Gastroesophageal sphincter (tissue), 4 donors: ENCODE measurements around the gene STXBP4. TPM values are rescaled to one million over a fixed set of nuclear protein-coding genes. Genes with fewer than 3 reads are reported as not detected.

Experiments used
- ATAC-seq: fragments of 150-250 bp; one replicate; pipeline ENCODE4 v1.9.1; 2016; ENCODE audit warnings: mild to moderate bottlenecking, moderate library complexity
- H3K27ac ChIP-seq, 4 donors: fragments of 200-600 bp; sonication (generic) in 3 of 4; 1 replicate in 3 of 4; 2 replicates in 1 of 4; pipeline ENCODE4 v1.5.1; 2016 to 2019
- H3K27me3 ChIP-seq: fragments of 200-600 bp; sonication (generic); one replicate; pipeline ENCODE4 v1.5.1; 2019
- H3K36me3 ChIP-seq, 2 donors: fragments of 200-600 bp; sonication (generic); one replicate each; pipeline ENCODE4 v1.5.1; 2019; ENCODE audit warnings: control low read depth in 1 of 2
- H3K4me1 ChIP-seq, 3 donors: fragments of 200-600 bp; sonication (generic); 1 replicate in 2 of 3; 2 replicates in 1 of 3; pipeline ENCODE4 v1.5.1; 2016 to 2019; ENCODE audit warnings: control low read depth in 2 of 3
- H3K4me3 ChIP-seq, 2 donors: fragments of 200-600 bp; sonication (generic); one replicate each; pipeline ENCODE4 v1.5.1; 2019; ENCODE audit warnings: mild to moderate bottlenecking in 1 of 2, moderate library complexity in 1 of 2
- H3K9me3 ChIP-seq, 3 donors: fragments of 200-600 bp; sonication (generic); one replicate each; pipeline ENCODE4 v1.5.1; 2017 to 2019; ENCODE audit warnings: control low read depth in 2 of 3
- CTCF ChIP-seq, 4 experiments: fragments of 200-600 bp in 2 of 4; fragments of 450-650 bp in 2 of 4; sonication (generic) in 1 of 4; IDR thresholded peaks; one replicate each; pipeline ENCODE4 v1.5.1; 2017 to 2019; ENCODE audit warnings: antibody characterized with exemption in 4 of 4, mild to moderate bottlenecking in 2 of 4, moderate library complexity in 2 of 4
- EP300 ChIP-seq: sonication (generic); formaldehyde crosslinking; IDR thresholded peaks from one replicate; pipeline ENCODE4 v1.6.1; 2017; ENCODE audit warnings: antibody characterized with exemption, mild to moderate bottlenecking
- POLR2A ChIP-seq, 2 donors: fragments of 450-650 bp; IDR thresholded peaks; one replicate each; pipeline ENCODE4 v1.6.1; 2017; ENCODE audit warnings: antibody characterized with exemption in 2 of 2, mild to moderate bottlenecking in 2 of 2, moderate library complexity in 1 of 2
- POLR2AphosphoS5 ChIP-seq: sonication (generic); formaldehyde crosslinking; IDR thresholded peaks from one replicate; pipeline ENCODE4 v1.6.1; 2017; ENCODE audit warnings: antibody characterized with exemption
- WGBS, 2 donors: methylation state at CpG; one replicate each; pipeline ENCODE4 v1.1.5; 2018; ENCODE audit warnings: low coverage in 1 of 2; 5-methylcytosine and 5-hydroxymethylcytosine counted together
- total RNA-seq, 4 donors: library from RNA; depleted of rRNA; stranded (reverse); fragments of >200 nt; gene quantifications; one replicate each; pipeline ENCODE4 v1.1.0, GENCODE V29; 2016

The STXBP4 gene
- total RNA-seq, 4 donors from 2014 or later, result 12.2 to 29.7 (median 16.2) TPM

GRCh38 chr17:54967621-54968261, 824 bp upstream of the STXBP4 start:
- TF ChIP-seq POLR2AphosphoS5 (no peak), POLR2A (IDR thresholded peaks at IDR 0.05) (no peak), EP300 (no peak), CTCF (IDR thresholded peaks at IDR 0.05) (no peak)
- Histone ChIP-seq H3K4me1 (peaks cover 3 to 36% (median 11%) of the 10 kb centered on the region in 3 donors), H3K4me3 (peak overlapping the region; percentile 48 to 83), H3K27ac (peak overlapping the region; percentile 2 to 91 (median 88)), H3K36me3 (peaks cover 2 to 30% of the 10 kb centered on the region in 2 donors), H3K9me3 (no peaks in the 10 kb centered on the region), H3K27me3 (no peaks in the 10 kb centered on the region)
- 0 to 1% methylated on average over 9 to 14 of the region's 21 CpGs for WGBS, 2 donors
- no peak for ATAC-seq

GRCh38 chr17:54968988-54969332, 395 bp downstream of the STXBP4 start:
- no peak for TF ChIP-seq EP300
- TF ChIP-seq CTCF (IDR thresholded peaks at IDR 0.05), result no peak
- no peak for TF ChIP-seq POLR2A (IDR thresholded peaks at IDR 0.05)
- no peak for TF ChIP-seq POLR2AphosphoS5
- Histone ChIP-seq H3K36me3 (peaks cover 0 to 18% of the 10 kb centered on the region in 2 donors), H3K4me1 (peaks cover 3 to 40% (median 11%) of the 10 kb centered on the region in 3 donors), H3K27me3 (no peaks in the 10 kb centered on the region), H3K27ac (peak overlapping the region; percentile 84 to 91 (median 91)), H3K4me3 (peak overlapping the region; percentile 48 to 83), H3K9me3 (no peaks in the 10 kb centered on the region)
- WGBS, 2 donors, result 0% methylated on average over 3 to 6 of the region's 13 CpGs
- ATAC-seq, result peak; percentile 67

- peak overlapping the region; percentile 48 to 83 for H3K4me3 ChIP-seq
- peak overlapping the region; percentile 84 to 91 (median 91) for H3K27ac ChIP-seq
- H3K36me3 ChIP-seq, result peaks cover 0 to 8% of the 10 kb centered on the region in 2 donors
- ATAC-seq, result no peak
- no peaks in the 10 kb centered on the region for H3K9me3 ChIP-seq
- TF ChIP-seq POLR2AphosphoS5 (no peak), EP300 (no peak), POLR2A (IDR thresholded peaks at IDR 0.05) (no peak), CTCF (IDR thresholded peaks at IDR 0.05) (no peak)
- H3K4me1 ChIP-seq, result peaks cover 3 to 40% (median 11%) of the 10 kb centered on the region in 3 donors
- WGBS, 2 donors, result 15 to 44% methylated on average over 4 to 7 of the region's 7 CpGs
- H3K27me3 ChIP-seq, result no peaks in the 10 kb centered on the region
Observed at GRCh38 chr17:54969658-54970572, 1.4 kb downstream of the STXBP4 start.

- TF ChIP-seq EP300 (no peak), POLR2A (IDR thresholded peaks at IDR 0.05) (no peak), POLR2AphosphoS5 (no peak), CTCF (IDR thresholded peaks at IDR 0.05) (no peak)
- peak overlapping the region in 1 of 4 donors; percentile 0 for H3K27ac ChIP-seq
- peaks cover 3 to 38% (median 11%) of the 10 kb centered on the region in 3 donors for H3K4me1 ChIP-seq
- H3K4me3 ChIP-seq, result no peak overlapping the region
- no peaks in the 10 kb centered on the region for H3K27me3 ChIP-seq
- H3K36me3 ChIP-seq, result no peaks in the 10 kb centered on the region
- ATAC-seq, result no peak
- no peaks in the 10 kb centered on the region for H3K9me3 ChIP-seq
Observed at GRCh38 chr17:54971147-54971546, 2.6 kb downstream of the STXBP4 start.
